Measurements from ENCODE around the gene CCM2L.

Gene CCM2L

GRCh38 chr20:32034581-32035425 lies 24.6 kb downstream of the CCM2L start:
- peak overlapping the region; percentile 2; the same call in 1 of the 2 replicates for H3K4me3 ChIP-seq (ENCODE audit: low read length)
- H3K79me2 ChIP-seq (ENCODE audit: control insufficient read depth, low read length): no peaks in the 10 kb centered on the region
- H3K4me2 ChIP-seq (ENCODE audit: low read length): peak overlapping the region; percentile 79
- TF ChIP-seq CTCF (IDR thresholded peaks at IDR 0.05; ENCODE audit: low read depth, low read length, poor library complexity, severe bottlenecking) (peak; percentile 94), EZH2phosphoT487 (IDR thresholded peaks at IDR 0.05; ENCODE audit: borderline replicate concordance, low read length) (no peak)
- H3K9me2 ChIP-seq (replicated peaks; ENCODE audit: control insufficient read depth, low read length): no peaks in the 10 kb centered on the region
- no peaks in the 10 kb centered on the region for H3K36me3 ChIP-seq (ENCODE audit: control insufficient read depth, low read length)
- H3F3A ChIP-seq (ENCODE audit: control insufficient read depth, insufficient read depth): peaks cover 22% of the 10 kb centered on the region
- H3K9me3 ChIP-seq (ENCODE audit: control insufficient read depth, insufficient read depth, low read length): no peaks in the 10 kb centered on the region
- no peaks in the 10 kb centered on the region for H3K27me3 ChIP-seq (ENCODE audit: control insufficient read depth, low read length)
- no peaks in the 10 kb centered on the region for H4K20me1 ChIP-seq (ENCODE audit: control insufficient read depth, insufficient read depth, low read depth, low read length)
- H3K4me1 ChIP-seq (ENCODE audit: control insufficient read depth, low read length): peaks cover 85% of the 10 kb centered on the region
- peak overlapping the region; percentile 89 for H3K27ac ChIP-seq (ENCODE audit: low read depth, low read length)

GRCh38 chr20:32035426-32035779 lies 25.2 kb downstream of the CCM2L start:
- Histone ChIP-seq H3F3A (ENCODE audit: control insufficient read depth, insufficient read depth) (peaks cover 25% of the 10 kb centered on the region), H3K79me2 (ENCODE audit: control insufficient read depth, low read length) (no peaks in the 10 kb centered on the region), H4K20me1 (ENCODE audit: control insufficient read depth, insufficient read depth, low read depth, low read length) (no peaks in the 10 kb centered on the region), H3K27ac (ENCODE audit: low read depth, low read length) (peak overlapping the region; percentile 89), H3K4me3 (ENCODE audit: low read length) (peak overlapping the region; percentile 2; the same call in 1 of the 2 replicates), H3K9me3 (ENCODE audit: control insufficient read depth, insufficient read depth, low read length) (no peaks in the 10 kb centered on the region), H3K36me3 (ENCODE audit: control insufficient read depth, low read length) (no peaks in the 10 kb centered on the region), H3K27me3 (ENCODE audit: control insufficient read depth, low read length) (no peaks in the 10 kb centered on the region), H3K4me2 (ENCODE audit: low read length) (peak overlapping the region; percentile 79), H3K4me1 (ENCODE audit: control insufficient read depth, low read length) (peaks cover 91% of the 10 kb centered on the region), H3K9me2 (replicated peaks; ENCODE audit: control insufficient read depth, low read length) (no peaks in the 10 kb centered on the region)
- TF ChIP-seq EZH2phosphoT487 (IDR thresholded peaks at IDR 0.05; ENCODE audit: borderline replicate concordance, low read length): no peak
- peak; percentile 31 for TF ChIP-seq CTCF (IDR thresholded peaks at IDR 0.05; ENCODE audit: low read depth, low read length, poor library complexity, severe bottlenecking)

- Histone ChIP-seq H4K20me1 (ENCODE audit: control insufficient read depth, insufficient read depth, low read depth, low read length) (no peaks in the 10 kb centered on the region), H3K27me3 (ENCODE audit: control insufficient read depth, low read length) (no peaks in the 10 kb centered on the region), H3K4me2 (ENCODE audit: low read length) (peak overlapping the region; percentile 79), H3K36me3 (ENCODE audit: control insufficient read depth, low read length) (no peaks in the 10 kb centered on the region), H3K27ac (ENCODE audit: low read depth, low read length) (peak overlapping the region; percentile 89), H3K9me2 (replicated peaks; ENCODE audit: control insufficient read depth, low read length) (no peaks in the 10 kb centered on the region), H3K9me3 (ENCODE audit: control insufficient read depth, insufficient read depth, low read length) (no peaks in the 10 kb centered on the region), H3K79me2 (ENCODE audit: control insufficient read depth, low read length) (no peaks in the 10 kb centered on the region), H3F3A (ENCODE audit: control insufficient read depth, insufficient read depth) (peaks cover 27% of the 10 kb centered on the region), H3K4me3 (ENCODE audit: low read length) (peak overlapping the region; percentile 56), H3K4me1 (ENCODE audit: control insufficient read depth, low read length) (peaks cover 99% of the 10 kb centered on the region)
- no peak for TF ChIP-seq EZH2phosphoT487 (IDR thresholded peaks at IDR 0.05; ENCODE audit: borderline replicate concordance, low read length)
- TF ChIP-seq CTCF (IDR thresholded peaks at IDR 0.05; ENCODE audit: low read depth, low read length, poor library complexity, severe bottlenecking): no peak
These were observed 26.0 kb downstream of the CCM2L start for GRCh38 chr20:32036252-32036651.
